Hematopoietic multipotent progenitor cell treated with erythropoietin and hydrocortisone succinate and interleukin-3 and kit ligand, for 15 days (in vitro differentiated cells): ENCODE results near the gene AFAP1L2.

Source experiments
- DNase-seq: peaks from one replicate; pipeline ENCODE4 v3.0.0-alpha.2; 2015; ENCODE audit warnings: low spot score

AFAP1L2 gene

GRCh38 chr10:114408968-114409444 is 4.7 kb upstream of the AFAP1L2 start:
- DNase-seq = no peak

- DNase-seq = no peak
These were observed 4.0 kb upstream of the AFAP1L2 start for GRCh38 chr10:114408112-114408967.

DNA sequence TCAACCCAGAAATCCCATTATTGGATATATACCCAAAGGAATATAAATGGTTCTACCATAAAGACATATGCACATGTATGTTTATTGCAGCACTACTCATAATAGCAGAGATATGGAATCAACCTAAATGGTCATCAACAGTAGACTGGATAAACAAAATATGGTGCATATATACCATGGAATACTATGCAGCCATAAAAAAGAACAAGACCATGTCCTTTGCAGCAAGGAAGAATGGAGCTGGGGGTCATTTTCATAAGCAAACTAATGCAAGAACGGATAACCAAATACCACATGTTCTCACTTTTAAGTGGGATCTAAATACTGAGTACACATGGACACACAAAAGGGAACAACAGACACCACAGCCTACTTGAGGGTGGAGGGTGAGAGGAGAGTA is 2.2 kb upstream of the AFAP1L2 start:
- no peak for DNase-seq

DNA sequence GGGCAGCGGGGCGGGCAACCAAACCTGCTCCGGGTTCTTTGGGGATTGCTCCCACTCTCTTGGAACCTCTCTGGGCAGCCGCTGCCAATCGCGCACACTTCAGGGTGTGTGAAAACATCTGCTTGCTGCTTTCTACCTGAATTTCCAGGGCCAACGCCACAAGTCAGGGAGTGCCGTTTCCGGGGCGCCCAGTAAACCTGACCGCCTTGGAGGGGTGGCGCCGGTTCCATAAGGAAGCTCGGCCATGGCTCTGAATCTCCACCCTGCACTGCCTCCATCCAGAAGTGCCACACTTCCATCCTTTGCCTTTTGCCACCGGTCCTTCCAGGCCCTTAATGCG is 679 bp upstream of the AFAP1L2 start:
- no peak for DNase-seq

- DNase-seq = no peak
These were observed 651 bp downstream of the AFAP1L2 start for GRCh38 chr10:114403541-114404161.

GRCh38 chr10:114402871-114403540 is 1.3 kb downstream of the AFAP1L2 start:
- no peak for DNase-seq

GRCh38 chr10:114402233-114402632 is 2.1 kb downstream of the AFAP1L2 start:
- DNase-seq = no peak

DNA sequence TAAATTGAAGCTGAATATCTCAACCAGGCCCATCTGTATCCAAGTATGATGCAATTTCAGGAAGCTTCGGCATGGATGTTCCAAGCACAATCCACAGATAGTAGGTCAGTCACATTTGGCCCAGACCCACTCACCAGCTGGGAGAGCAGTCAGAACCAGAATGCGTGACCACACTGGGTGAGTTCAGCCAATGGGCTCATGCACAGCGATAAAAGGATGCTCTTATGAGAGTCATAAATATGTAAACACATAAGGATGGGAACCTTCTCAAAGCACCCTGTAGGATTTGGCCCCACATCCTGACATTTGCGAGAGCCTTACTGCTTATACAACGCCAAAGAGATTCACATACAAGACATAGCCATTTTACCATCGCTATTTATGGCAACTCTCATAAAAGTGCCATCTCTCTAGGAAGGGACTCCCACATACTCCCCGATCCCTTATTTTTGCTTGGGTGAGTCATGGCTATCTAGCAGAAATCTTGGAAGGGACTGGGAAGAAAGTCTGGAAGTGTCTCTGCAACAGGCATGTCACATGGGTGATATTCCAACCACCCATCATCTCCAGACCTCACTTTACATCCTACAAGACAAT is 3.0 kb downstream of the AFAP1L2 start:
- DNase-seq = no peak

- DNase-seq = no peak
These were observed 4.2 kb downstream of the AFAP1L2 start for GRCh38 chr10:114400091-114400490.

DNA sequence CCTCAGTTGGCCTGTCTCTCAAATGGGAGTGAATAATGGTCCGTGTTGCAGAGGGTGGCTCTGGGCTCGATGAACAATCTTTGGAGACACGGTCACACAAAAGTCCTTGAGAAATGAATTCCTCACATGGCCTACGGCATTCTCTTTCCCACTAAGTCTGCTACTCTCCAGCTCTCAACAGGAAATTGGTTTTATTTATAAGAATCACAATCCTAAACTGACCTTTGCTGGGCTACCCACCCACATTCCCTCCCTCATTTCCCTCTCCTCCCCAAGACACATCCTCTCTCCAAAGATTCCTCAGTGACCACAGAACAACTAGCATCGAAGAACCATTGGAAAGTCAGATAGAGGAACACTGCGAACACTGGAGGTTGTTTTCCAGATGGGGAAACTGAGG is 4.7 kb downstream of the AFAP1L2 start:
- DNase-seq = no peak

- DNase-seq = no peak
These were observed 5.5 kb downstream of the AFAP1L2 start for GRCh38 chr10:114398587-114399331.

DNA sequence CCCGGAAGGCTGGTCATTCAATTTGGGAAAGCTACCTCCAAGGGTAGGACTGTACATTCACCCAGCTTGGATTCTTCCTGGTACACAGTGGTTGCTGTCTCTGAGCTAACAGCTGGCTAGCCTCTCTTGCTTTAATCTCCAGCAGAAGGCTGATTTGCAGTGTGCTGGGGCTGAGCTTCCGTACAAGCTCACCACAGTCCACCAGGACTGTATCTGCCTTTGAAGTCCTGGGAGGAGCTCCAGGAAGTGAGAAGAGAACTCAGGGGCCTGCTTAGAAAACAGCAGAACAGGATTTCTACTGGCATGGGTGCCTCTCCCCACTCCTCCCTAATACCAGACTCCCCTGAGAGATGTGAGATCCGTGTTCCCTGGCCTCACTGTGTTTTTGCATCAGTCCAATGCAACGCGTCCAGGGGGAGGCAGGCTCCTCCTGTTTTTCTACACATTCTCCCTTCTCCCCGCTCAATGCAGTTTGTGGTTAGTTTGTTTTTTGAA is 6.6 kb downstream of the AFAP1L2 start:
- no peak for DNase-seq

DNA sequence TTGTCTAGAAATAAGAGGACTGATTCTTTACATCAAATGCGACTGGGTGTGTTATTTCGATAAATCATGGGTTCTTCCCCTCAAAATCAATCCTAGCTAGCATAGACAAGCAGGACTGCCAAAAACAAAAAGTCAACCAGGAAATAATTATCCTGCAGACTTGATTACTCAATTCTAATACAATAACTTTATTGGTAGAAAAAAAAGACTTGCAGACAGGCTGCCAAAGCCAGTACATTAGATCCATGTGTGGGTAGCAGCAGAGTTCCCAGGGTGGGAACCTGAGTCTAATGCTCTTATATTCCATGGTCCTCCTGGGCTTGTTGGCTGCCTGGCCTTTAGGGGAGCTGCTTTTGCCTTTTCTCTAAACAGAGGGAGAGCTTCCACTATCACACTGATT is 7.8 kb downstream of the AFAP1L2 start:
- no peak for DNase-seq

DNA sequence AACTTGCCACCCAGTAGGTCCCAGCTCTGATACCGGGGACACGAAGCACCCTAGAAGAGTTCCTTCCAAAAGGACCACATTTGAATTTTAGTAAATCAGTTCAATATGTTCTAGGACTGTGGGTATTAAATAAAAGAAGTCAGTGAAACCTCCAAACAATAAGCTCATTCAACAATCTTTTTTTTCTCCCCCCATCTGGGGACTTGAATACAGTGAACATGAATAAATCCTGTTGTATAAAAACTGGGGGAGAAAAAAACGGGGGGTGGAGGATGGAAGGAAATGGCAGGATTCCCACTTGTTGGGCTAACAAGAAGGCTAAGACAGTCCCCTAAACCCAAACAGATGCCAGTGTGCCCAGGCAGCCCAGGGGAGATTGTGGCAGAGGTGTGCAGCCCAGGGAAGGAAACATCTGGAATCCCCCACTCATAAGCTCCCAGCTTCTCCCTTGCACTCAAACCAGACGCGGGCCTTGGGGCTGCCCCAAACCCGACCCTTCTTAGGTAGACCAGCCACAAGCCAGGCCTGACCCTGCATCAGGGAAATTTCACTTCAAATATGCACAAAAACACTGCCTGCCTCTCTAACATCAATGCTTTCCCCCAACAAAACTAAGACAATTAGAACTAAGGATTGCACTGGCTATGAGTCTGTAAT is 8.8 kb downstream of the AFAP1L2 start:
- DNase-seq = no peak

DNA sequence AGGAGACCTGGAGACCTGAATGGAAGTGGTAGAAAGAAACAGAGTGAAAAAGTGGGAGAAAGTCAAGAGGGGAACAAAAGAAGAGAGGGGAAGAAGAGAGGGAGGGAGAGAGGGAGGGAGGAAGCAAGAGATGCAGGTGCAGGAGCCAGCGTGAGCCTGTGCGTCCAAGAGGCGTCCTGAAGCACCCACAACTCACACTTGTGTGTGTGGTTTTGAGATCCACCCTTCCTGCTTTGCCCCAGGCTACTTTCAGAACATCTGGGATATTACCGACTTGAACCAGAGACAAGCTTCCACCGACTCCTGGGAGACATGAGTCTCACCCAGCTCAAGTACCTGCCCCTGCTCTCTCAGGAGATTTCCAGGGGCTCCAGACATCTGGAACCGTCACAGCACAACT is 9.8 kb downstream of the AFAP1L2 start:
- DNase-seq = no peak

DNA sequence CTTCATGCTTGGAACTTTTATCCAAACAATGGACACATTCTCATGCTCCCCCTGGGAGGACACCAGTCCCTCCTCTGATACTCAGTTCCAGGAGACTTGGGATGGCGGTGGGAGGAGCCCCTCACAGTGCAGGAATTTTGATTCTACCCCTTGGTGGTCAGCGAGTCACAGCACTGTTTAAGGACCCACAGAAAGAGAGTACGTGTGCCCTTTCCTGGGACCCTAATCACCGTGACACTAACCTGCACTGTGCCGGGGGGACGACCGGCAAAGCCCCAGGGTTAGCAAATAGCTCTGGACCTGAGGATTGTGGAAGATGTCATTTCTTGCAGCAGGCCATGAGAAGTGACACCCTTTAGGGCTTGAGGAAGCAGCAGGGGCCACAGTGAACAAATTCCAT is 10.4 kb downstream of the AFAP1L2 start:
- DNase-seq = no peak

GRCh38 chr10:114393482-114393881 is 10.8 kb downstream of the AFAP1L2 start:
- DNase-seq = no peak

DNA sequence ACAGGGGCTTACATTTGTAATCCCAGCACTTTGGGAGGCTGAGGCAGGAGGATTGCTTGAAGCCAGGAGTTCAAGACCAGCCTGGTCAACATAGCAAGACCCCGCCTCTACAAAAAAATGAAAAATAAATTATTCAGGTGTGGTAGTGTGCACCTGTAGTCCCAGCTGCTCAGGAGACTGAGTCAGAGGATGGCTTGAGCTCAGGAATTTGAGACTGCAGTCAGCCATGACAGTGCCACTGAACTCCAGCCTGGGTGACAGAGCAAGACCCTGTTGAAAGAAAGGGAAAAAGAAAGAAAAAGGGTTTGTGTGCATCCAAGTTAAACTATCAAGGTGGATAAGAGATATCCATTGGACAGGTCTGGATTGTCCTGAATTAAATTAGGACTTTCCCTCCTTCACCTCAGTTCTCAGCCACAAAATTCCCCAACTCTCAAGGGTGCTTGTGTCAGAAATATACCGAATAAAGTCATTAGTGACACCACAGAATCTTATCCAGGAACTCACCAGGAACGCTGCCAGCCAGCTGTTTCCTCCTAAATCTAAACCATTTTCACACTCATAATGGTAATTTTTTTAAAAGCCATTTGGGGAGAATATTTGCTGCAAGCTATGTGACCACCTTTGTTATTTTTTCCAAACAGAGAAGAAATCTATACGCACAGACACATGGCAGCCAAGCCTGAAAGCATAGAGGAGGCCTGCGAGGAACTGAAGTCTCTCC is 12.0 kb downstream of the AFAP1L2 start:
- no peak for DNase-seq

- DNase-seq = no peak
These were observed 12.7 kb downstream of the AFAP1L2 start for GRCh38 chr10:114391599-114391998.

GRCh38 chr10:114389426-114389825 is 14.9 kb downstream of the AFAP1L2 start:
- no peak for DNase-seq

DNA sequence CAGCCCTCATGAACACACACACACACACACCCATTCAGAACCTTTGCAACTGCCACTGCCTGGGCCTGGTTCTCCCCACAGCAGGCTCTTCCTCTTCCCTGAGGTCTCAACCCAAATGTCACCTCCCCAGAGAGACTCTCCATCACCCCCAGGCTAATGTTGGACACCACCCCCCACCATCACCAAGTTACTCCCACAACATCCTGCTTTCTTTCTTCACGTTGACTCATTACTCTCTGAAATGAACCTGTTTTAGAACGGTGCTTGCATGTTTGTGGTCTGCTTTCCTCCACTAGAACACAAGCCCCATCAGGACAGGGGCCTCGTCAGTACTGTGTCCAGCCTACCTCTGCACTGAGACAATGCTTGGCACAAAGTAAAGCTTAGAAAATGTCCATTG is 16.0 kb downstream of the AFAP1L2 start:
- no peak for DNase-seq
